DMS79 (cell line): Measurements from ENCODE around the gene DNLZ.

ENCODE experiments used
- DNase-seq: peaks from one replicate; lab custom pipeline; 2025; lab: John Stamatoyannopoulos, UW

Gene DNLZ

DNA sequence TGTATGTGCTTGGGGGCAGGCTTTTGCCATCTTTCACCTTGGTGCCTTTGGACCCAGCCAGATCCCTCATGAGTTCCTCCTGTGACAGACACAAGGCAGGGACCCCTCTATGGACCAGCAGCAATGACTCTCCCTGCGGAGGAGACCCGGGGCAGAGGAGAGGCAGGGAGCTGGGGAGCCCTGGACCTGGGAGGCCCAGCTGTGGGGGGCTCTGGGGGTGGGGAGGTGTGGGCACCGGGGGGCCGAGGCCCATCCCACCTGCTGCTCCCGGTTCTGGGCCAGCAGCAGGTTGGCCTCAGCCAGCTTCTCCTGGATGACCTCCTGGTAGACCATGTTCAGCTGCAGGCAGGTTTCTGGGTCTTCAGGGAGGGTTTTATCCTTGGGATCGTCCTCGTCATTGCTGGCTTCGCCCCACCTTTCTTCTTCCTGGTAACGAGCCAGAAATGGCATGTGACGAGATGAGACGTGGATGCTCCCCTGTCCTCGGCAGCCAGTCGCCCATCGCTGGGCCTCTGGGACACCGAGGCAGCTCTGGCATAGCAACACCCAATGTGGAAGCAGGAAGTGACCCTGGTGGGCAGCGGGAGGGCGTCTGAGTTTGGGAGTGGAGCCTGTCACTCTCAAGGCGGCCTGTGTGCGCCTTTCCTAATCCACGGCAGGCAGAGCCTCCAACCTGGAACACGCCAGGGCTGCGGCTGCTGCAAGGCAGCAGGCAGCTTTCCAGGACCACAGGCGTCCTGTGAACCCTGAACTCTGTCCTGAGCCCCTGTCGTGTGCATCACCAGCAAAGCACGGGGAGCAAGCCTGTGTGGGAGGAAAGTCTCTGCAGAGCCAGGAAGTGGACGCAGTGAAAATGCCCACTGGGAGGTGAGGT, 32.0 kb upstream of the DNLZ start:
- DNase-seq, result no peak

DNA sequence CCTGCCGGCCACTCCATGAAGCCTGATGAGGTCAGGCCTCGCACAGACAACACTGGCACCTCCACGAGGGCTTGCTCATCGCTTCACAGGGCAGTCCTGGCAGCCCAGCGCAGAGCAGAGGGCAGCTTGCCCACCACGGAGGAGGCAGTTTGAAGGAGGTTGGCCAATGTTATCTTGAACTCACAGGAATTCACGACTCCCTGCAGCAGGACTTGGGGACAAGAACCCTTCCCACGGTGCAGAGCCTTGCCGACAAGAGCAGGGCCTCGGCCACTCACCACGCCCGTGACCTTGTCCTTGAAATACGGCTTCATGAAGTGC, 31.4 kb upstream of the DNLZ start:
- no peak for DNase-seq

DNA sequence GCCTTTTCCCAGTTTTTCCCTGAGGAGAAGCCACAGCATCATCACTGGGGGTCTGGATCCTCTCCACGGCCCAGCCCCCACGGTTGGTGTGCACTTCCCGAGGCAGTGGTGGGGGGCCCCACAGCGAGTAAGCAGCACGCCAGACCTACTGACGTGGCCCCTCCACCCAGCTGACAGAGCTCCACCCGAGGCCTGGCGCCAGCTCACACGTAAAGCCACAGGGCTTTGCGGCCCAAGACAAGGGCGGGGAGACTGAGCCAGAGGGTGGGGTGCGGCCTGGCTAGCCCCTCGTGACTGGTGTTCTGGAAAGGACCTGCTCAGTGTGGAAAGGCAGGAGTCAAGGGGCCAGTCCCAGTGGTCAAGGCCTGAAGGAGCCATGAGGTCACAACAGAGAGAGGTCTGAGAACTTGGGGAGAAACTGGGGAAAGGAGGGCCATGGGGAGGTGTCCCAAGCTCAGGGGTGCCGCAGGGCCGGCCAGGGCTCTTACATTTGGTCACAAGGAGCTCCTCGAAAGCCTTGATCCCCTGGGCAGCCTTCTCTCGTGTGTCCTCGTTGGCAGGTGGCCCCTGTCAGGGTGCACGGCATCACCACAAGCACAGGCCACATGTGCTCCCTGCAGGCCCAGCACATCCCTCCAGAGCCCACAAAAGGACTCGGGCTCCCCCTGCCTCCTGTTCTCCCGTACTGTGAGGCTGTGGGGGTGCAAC, 30.9 kb upstream of the DNLZ start:
- no peak for DNase-seq

DNA sequence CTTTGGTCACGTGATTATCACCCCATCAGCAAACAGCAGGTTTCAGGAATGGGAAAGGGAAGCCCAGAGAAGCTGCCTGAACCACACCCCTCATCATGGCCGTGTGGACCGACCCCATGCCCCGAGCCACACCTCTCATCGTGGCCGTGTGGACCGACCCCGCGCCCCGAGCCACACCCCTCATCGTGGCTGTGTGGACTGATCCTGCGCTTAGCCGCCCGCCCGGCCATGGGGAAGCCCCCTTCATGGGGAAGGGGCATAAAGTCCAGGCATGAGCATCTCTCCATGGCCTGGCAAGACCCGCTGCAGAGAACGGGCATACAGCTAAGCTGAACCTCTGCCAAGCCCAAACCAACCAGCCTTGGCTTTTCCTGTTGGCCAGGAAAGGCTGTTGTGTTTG, 30.0 kb upstream of the DNLZ start:
- no peak for DNase-seq

DNA sequence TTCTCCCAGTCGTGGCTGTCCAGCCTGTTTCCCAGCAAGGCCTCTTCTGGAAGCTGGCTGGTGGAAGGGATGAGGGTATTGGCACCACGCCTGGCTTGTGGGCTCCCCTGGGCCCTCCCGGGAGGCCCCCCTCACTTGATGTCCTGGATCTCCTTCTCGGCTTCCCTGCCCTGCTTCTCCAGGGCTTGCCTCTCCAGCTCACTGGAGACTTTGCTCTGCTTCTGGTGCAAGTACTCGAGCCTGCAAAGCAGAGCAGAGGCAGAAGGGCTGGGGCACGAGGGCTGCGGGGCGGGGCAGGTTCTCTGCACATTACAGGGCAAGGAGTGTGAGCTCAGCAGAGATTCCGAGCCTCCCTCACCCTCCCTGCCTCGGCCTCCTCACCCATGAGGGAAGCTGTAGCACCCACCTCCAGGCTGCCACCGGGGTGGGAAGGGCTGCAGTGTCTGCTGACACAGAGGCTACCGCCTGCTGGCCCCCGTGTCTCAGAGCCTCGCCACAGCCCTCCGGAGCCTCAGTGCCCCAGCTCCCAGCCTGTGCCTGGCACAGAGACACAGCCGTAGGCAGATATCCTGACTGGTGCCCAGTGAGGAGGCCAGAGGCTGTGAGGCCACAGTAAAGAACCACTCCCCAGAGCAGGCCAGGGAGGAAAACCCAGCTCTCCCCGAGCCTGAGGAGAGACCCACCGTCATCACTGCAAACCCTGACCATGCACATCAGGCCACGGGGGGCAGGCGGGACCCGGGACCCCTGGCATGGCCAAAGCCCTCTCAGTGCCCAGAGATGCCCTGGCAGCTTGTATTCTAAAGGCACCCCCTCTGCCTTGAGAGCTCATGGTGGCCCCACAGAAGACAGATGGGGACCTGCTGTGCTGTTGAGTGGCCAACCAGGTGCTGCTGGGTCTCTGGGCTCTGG, 29.2 kb upstream of the DNLZ start:
- DNase-seq, result no peak

DNA sequence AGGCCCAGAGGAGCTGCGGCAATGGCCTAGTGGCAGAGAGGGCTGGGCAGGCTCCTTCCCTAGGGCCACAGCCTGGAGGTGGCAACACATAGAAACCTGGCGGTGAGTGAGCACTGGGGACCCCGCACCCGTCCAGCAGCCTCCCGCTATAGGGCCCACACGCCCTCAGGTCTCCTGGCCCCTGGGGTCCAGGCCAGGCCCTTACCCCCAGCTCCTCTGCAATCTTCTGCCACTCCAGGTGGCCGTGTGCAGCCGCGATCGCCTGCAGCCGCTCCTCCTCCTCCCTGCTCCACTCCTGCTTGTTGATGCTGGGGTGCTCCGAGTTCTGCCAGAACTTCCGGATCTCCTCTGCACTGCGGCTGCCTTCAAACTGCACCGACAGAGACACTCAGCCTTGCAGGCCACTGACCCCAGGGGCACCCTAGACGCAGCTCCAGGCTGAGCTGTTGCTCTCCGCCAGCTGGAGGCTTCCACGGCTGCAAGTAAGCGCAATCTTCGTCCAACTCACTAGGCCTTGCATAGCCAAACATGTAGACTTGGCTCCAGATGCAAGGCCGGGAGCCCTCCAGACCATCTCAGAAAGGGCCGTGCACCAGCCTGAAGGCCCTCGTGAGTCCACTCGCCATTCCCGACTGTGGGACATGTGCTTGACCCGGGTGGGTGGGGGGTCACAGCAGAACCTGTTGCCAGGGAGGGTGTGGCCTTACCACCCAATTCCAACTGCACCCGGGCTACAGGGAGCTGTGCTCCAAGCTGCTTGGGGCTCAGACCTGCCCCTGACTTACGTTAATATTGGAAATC, 28.4 kb upstream of the DNLZ start:
- no peak for DNase-seq

DNA sequence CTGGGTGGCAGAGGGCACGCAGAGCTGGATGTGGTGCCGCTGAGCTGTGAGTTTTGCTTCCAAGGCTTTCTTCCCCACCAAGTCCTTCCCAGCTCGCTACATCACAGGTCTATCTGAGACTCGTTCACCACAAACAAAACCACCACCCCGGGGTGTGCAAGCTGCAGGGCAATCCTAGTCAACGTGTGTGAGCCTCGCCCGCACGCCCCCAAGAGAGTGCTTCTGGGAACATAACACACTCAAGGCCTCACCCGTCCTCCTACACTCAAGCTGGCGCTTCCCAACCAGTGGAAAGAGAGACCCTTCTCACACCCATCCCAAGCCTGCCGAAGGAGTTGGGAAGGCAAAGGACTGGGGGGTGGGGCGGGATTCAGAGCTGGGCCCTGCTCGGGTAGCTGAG, 25.9 kb upstream of the DNLZ start:
- no peak for DNase-seq

DNA sequence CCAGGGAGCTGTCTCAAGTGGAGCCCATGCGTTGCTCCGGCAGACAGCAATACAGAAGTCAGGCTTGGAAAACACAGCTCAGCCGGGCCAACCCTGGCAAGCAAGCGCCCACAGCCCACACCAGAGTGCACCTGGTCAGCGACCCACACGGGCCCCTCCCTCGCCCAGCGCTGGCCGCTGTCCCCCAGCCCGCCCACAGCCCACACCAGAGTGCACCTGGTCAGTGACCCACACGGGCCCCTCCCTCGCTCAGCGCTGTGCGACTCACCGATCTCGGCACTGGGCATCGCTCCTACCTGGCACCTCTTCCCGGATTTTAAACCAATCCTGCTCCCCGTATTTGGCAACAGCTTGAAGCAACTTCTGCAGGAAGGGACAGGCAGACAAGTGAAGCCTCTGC, 23.7 kb upstream of the DNLZ start:
- no peak for DNase-seq

DNA sequence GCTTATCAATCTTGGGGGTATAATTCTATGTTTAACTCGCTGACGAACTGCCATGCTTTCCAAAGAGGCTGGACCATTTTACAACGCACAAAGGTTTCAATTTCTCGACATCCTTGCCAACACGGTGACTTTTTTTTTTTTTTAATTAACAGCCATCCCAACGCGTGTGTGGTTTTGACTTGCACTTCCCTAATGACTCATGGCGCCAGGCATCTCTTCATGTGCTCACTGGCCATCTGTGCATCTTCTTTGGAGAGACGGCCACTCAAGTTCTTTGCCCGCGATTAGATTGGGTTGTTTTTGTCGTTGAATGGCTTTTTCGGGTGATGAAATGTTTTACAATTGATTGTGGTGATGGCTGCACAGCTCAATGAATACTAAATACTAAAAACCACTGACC, 22.5 kb upstream of the DNLZ start:
- DNase-seq, result no peak

DNA sequence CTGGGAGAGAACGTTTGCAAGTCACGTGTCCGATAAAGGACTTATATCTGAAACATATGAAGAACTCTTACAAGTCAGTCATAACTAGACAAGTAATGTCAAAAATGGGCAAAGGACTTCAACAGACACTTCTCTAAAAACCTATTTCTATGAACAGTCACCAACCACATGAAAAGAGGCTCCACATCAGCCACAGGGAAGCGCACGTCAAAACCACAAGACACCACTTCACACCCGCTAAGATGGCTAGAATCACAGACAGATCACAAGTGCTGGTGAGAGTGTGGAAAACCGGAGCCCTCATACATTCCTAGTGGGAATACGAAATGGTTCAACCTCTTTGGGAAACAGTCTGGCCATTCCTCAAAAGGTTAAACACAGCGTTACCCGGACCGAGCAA, 21.5 kb upstream of the DNLZ start:
- no peak for DNase-seq

DNA sequence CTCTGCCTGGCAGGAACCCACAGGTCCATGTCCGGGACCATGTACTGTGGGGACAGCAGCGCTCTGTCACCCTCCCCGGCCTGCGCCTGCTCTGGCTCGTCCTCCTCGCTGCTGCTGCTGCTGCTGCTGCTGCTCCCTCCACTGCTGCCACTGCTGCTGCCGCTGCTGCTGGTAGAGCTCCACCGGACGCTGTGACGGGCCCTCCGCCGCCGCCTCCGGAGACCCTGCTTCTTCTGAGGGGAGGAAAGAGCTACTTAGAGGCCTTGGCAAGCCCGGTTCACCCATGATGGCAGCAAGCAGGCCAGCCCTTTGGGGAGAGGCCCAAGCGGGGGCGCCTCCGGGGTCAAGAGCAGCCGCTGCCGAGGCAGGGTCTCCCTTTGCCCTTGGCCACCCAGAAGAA, 19.9 kb upstream of the DNLZ start:
- no peak for DNase-seq

DNA sequence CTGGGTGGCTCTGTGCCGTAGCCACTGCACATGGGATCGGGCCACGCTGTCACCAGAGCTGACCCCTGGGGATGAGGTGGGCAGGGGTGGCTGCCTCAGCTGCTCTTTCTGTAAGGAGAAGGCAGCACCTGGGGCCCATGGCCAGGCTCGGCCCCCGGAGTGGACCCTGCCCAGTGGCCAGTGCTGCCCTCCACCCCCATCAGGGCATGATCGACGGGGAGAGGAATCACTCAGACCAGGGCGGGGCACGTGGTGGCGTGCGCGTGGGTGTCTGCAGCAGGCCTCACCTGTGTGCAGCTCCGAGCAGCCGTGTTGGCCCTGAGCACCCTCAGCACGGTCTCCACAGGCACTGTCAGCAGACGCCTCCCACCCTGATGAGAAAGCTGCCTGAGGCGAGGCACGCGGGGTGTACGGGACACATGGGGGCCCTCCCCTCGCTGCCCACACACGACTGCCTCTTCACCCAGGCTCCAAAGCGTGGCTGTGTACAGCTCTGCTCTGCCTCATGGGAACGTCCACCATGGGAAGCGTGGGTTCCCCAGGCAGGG, 18.5 kb upstream of the DNLZ start:
- DNase-seq, result no peak

DNA sequence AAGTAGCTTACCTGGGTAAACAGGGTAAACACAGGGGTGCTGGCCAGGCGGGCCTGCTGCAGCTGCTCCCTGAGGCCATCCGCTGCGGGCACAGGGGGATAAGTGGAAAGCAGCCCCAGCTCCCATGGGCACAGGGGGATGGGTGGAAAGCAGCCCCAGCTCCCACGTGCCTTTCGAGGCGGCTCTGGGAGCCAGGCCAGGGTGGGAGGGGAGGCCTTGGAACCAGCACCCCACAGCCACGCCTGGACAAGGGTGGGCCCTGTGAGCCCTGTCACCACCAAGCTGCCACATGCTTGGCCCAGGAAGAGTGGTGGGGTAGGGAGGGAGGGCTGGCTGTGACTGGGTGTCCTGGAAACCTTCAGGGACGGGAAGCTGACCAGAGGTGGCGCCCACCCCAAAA, 17.8 kb upstream of the DNLZ start:
- no peak for DNase-seq

DNA sequence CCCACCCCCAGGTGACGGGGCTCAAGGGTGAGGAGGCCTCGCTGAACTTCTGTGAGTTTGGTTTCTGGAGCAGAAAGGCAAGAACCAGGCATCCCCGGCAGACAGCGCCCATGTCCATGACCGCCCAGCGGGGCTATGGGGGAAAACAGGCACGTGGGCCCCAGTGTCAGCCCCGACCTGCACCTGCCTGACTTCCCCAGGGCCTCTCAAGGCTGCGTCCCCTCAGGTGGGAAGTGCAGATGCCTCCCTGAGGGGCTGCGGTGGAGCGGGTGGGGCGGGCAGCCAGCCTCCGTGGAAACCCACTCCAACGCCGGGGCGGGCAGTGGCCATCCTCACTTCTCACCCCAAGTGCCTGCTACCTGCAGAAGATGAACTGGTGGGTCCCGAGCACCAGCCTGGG, 16.8 kb upstream of the DNLZ start:
- no peak for DNase-seq

DNA sequence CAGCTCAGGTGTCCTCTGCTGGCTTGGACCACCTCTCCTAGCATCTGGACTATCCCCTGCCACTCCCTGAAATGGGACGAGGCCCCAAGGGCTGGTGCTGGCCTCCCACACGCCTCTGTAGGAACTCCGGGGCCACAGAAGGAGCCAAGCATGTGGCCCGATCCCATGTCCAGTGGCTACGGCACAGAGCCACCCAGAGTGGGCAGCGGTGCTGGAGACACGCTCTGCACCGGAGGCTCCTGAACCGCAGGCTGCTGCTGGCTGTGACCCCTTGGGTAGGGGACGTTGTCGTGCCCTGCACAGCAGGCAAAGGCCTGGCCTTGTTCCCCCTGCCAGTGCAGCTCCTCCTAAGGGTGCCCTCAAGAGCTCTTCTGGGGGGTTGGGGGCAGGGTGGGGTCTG, 16.3 kb upstream of the DNLZ start:
- no peak for DNase-seq

DNA sequence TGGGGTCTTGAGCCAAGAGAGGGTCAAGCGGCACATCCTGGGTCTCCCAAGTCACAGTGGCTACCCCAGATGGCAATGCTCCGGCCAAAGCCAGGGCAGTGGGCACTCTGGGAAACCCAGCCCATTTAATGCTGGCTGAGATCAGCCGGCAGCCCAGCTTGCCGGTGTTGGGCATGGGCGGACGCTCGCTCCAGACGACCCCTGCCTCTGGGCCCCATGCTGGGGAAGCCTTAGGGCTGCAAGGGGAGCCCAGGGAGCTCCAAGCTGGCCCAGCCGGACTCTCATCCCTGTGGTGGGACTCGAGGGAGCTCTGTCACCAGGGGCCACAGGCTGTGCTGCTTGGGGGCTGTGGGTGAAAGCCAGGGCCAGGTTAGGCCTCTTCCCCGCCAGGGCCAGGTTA, 15.9 kb upstream of the DNLZ start:
- DNase-seq, result no peak

DNA sequence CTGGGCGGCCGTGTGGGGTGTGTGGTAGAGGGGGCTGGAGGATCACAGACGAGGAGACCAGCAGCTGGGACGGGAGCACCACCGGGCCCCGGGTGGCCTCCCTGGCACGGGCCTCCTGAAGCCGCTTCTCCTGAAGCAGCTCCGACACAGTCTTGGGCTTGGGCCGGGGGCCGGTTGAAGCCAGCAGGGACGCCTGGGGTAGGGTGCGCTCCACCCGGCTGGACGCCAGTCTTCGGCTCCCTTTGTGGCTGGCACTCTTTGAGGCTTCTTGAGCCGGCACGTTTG, 15.4 kb upstream of the DNLZ start:
- no peak for DNase-seq

DNA sequence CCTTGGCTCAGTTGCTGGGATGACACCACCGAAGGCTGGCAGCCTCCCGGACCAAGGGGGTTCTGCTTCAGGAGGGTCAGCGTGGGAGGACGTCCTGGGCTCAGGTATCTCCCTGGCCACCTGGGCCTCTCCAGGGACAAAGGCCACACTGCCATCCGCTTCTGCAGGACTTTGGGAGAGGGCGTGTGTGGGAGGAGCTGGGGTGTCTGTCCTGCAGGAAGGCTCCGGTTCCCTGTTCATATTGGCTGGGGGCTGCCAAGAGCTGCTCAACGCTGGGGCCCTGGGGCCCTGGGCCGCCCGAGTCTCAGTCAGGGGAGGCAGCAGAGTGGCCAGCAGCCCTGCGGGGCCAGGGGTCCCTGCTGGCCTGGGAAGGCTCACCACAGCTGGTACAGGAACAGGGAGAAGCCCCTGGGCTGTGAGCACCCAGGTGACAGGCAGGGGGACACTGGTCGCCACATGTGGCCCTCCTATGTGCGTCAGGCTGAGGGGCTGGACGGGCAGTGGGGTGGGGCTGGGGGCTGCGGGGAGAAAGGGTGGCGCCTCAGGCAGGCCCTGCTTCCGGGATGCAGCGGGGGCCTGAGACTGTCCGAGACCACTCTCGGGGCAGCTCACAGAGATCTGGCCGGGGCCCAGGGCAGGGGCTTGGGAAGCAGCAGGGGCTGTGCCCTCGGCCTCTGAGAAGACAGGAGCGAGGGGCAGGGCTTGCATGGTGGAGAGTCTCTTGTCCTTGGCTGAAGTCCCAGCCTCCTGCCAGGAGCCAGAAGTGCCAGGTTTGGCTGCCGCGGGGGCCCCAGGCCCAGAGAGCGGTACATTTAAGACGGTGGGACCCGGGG, 14.8 kb upstream of the DNLZ start:
- no peak for DNase-seq

DNA sequence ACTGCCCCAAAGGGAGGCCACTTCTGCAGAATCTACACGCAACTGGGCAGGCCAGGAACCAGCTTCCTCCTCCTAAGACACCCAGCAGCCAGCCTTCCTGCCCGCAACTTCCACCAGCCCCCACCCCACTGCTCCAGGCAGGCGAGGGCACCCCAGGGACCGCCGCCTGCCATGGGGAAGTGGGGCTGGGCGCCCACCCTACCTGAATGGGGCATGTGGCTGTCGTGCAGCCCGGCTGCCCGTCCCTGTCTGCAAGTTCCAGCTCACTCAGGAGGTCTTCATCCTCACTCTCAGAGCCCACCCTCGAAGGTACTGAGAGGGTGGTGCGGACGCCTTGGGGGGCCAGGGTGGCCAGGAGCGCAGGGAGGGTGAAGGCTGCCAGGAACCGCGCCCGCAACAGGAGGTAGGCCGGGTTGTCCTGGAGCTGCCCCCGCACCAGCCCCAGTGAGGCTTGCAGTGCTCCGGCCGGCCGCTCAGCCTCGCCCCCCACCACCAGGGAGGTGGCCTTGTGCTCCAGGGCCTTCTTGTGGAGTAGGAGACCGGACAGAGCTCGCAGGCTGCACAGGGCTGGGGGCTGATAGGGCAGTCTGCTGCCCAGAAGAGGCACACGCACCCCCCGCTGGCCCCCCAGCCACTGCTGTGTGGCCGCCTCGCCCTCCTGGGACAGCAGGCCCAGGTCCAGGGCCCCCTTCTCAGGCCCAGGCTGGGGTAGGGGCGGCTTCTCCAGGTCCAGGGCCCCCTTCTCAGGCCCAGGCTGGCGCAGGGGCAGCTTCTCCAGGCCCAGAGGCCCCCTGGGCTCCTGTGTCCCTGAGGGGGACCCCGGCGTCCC, 14.0 kb upstream of the DNLZ start:
- DNase-seq, result no peak

DNA sequence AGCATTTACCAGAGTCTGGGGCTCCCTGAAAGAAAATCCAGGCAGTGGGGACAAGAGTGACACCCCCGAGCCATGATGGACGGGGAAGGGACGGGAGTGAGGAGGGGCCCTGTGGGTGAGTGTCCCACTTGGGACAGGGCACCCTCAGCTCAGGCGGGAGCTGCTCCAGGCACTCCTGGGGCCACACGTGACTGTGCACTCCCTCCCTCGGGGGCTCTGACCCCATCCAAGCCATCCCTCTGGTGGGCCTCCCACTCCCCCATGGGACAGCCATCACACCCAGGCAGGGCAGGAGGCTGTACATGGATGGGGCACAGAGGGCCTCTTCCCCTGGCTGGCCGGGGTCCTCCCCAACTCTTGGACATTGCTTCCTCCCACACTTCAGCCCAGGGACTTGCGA, 12.9 kb upstream of the DNLZ start:
- no peak for DNase-seq
